Inflammatory macrophage treated with lipopolysaccharide for 1 hour (primary cell): ENCODE data around the gene BICC1.
"Not testable (repeated sequence)": the region's sequence is repeated elsewhere in the genome, so short reads cannot be mapped to it uniquely, and the experiment has no call there.

Source experiments
- DNase-seq, 2 donors: peaks; one replicate each; pipeline ENCODE4 v3.0.0-alpha.2; 2020 to 2022

The BICC1 gene

GRCh38 chr10:58836991-58837575, 324.4 kb downstream of the BICC1 start:
- no peak for DNase-seq

GRCh38 chr10:58837826-58838225, 325.2 kb downstream of the BICC1 start:
- no peak for DNase-seq

GRCh38 chr10:58838561-58839208, 326.0 kb downstream of the BICC1 start:
- no peak for DNase-seq

- no peak for DNase-seq
These were observed 327.1 kb downstream of the BICC1 start for GRCh38 chr10:58839771-58840170.

- DNase-seq, result no peak
These were observed 328.3 kb downstream of the BICC1 start for GRCh38 chr10:58840840-58841435.

GRCh38 chr10:58842860-58843376, 330.2 kb downstream of the BICC1 start:
- DNase-seq, result no peak

- no peak for DNase-seq
These were observed 331.1 kb downstream of the BICC1 start for GRCh38 chr10:58843760-58844159.

- no peak for DNase-seq
These were observed 332.0 kb downstream of the BICC1 start for GRCh38 chr10:58844680-58845079.

GRCh38 chr10:58846856-58847255, 334.2 kb downstream of the BICC1 start:
- DNase-seq, result no peak

GRCh38 chr10:58851606-58852005, 338.9 kb downstream of the BICC1 start:
- no peak for DNase-seq

GRCh38 chr10:58853668-58854067, 341.0 kb downstream of the BICC1 start:
- no peak for DNase-seq

- DNase-seq, result no peak
These were observed 342.1 kb downstream of the BICC1 start for GRCh38 chr10:58854811-58855210.

GRCh38 chr10:58856508-58857240, 344.0 kb downstream of the BICC1 start:
- DNase-seq, result no peak

- no peak for DNase-seq
These were observed 344.7 kb downstream of the BICC1 start for GRCh38 chr10:58857251-58857805.

GRCh38 chr10:58858123-58858522, 345.5 kb downstream of the BICC1 start:
- DNase-seq, result not testable (repeated sequence)

- no peak for DNase-seq
These were observed 346.9 kb downstream of the BICC1 start for GRCh38 chr10:58859526-58859925.

GRCh38 chr10:58867683-58868082, 355.0 kb downstream of the BICC1 start:
- DNase-seq, result no peak

- DNase-seq, result no peak
These were observed 356.2 kb downstream of the BICC1 start for GRCh38 chr10:58868736-58869435.

- no peak for DNase-seq
These were observed 357.4 kb downstream of the BICC1 start for GRCh38 chr10:58870070-58870469.

GRCh38 chr10:58873161-58873560, 360.5 kb downstream of the BICC1 start:
- DNase-seq, result no peak
